CD4-positive, alpha-beta memory T cell (primary cell): ENCODE results near the gene HPSE2. TPM values are rescaled to one million over a fixed set of nuclear protein-coding genes. Genes with fewer than 3 reads are reported as not detected.

ENCODE experiments used
- CTCF ChIA-PET: fragments of 350-600 bp; sonication (Branson Sonifier 250); formaldehyde crosslinking; loops from one replicate; lab custom pipeline; 2021; ENCODE audit warnings: inconsistent platforms; ENCODE audit not compliant: partially characterized antibody; lab: Charles Lee
- POLR2A ChIA-PET: fragments of 350-600 bp; sonication (Branson Sonifier 250); formaldehyde crosslinking; loops from one replicate; lab custom pipeline; 2021; ENCODE audit not compliant: partially characterized antibody; lab: Charles Lee
- DNase-seq, 5 donors: peaks; one replicate each; pipeline versions ENCODE4 v3.0.0 to v3.0.0-alpha.2; 2020 to 2022; ENCODE audit warnings: mixed read lengths in 1 of 5
- H3K27ac ChIP-seq: one replicate; pipeline ENCODE4 v1.7.0; 2013; ENCODE audit warnings: low read depth, low read length
- H3K27me3 ChIP-seq: 2 replicates; pipeline ENCODE4 v1.7.0; 2013; ENCODE audit warnings: mild to moderate bottlenecking, low read length, moderate library complexity; ENCODE audit not compliant: insufficient read depth
- H3K36me3 ChIP-seq: 2 replicates; pipeline ENCODE4 v1.7.0; 2013; ENCODE audit warnings: mild to moderate bottlenecking, low read length, moderate library complexity; ENCODE audit not compliant: insufficient read depth
- H3K4me1 ChIP-seq: 2 replicates; pipeline ENCODE4 v1.7.0; 2013; ENCODE audit warnings: mild to moderate bottlenecking, low read length, moderate library complexity; ENCODE audit not compliant: insufficient read depth
- H3K4me3 ChIP-seq, 2 donors: one replicate each; pipeline ENCODE4 v1.7.0; 2013; ENCODE audit warnings: low read length in 2 of 2, mild to moderate bottlenecking in 1 of 2
- H3K9me3 ChIP-seq, 2 donors: one replicate each; pipeline ENCODE4 v1.7.0; 2013; ENCODE audit warnings: low read length in 2 of 2, control low read depth in 1 of 2; ENCODE audit not compliant: control insufficient read depth in 1 of 2
- H3K27ac Mint-ChIP-seq, 7 donors: one replicate each; pipeline ENCODE4 v1.8.0; 2020 to 2021; ENCODE audit warnings: mixed read lengths in 7 of 7, mild to moderate bottlenecking in 6 of 7, inconsistent platforms in 3 of 7, moderate library complexity in 3 of 7
- H3K27me3 Mint-ChIP-seq, 2 donors: one replicate each; pipeline ENCODE4 v1.8.0; 2020 to 2021; ENCODE audit warnings: mixed read lengths in 2 of 2
- H3K36me3 Mint-ChIP-seq, 2 donors: one replicate each; pipeline ENCODE4 v1.8.0; 2020 to 2021; ENCODE audit warnings: mixed read lengths in 2 of 2, inconsistent platforms in 1 of 2, mild to moderate bottlenecking in 1 of 2
- H3K4me1 Mint-ChIP-seq, 4 donors: one replicate each; pipeline ENCODE4 v1.8.0; 2020 to 2021; ENCODE audit warnings: mixed read lengths in 4 of 4, mild to moderate bottlenecking in 1 of 4
- H3K4me3 Mint-ChIP-seq, 8 donors: one replicate each; pipeline ENCODE4 v1.8.0; 2020 to 2021; ENCODE audit warnings: mixed read lengths in 8 of 8, mild to moderate bottlenecking in 7 of 8, moderate library complexity in 6 of 8, inconsistent platforms in 3 of 8
- H3K9me3 Mint-ChIP-seq, 8 donors: one replicate each; pipeline ENCODE4 v1.8.0; 2020 to 2021; ENCODE audit warnings: mixed read lengths in 8 of 8, mild to moderate bottlenecking in 5 of 8, inconsistent platforms in 3 of 8, moderate library complexity in 1 of 8
- intact Hi-C: fragments of 100-400 bp; cut with micrococcal nuclease; formaldehyde crosslinking; loops from one replicate; pipeline ENCODE4 v1.15.1; 2023
- polyA plus RNA-seq, 2 donors: library from polyadenylated mRNA; unstranded; fragments of 300-500 nt; fragmentation: Illumina TruSeq; gene quantifications; one replicate each; pipeline ENCODE4 v1.2.3, GENCODE V29; 2021
- total RNA-seq, 2 experiments: library from RNA; stranded (reverse); gene quantifications; one replicate each; pipeline ENCODE4 v1.2.3, GENCODE V29; 2021

The HPSE2 gene
- total and polyA plus RNA-seq, 4 experiments from 2014 or later, result 0.09 to 0.12 TPM; not detected in 2

DNA sequence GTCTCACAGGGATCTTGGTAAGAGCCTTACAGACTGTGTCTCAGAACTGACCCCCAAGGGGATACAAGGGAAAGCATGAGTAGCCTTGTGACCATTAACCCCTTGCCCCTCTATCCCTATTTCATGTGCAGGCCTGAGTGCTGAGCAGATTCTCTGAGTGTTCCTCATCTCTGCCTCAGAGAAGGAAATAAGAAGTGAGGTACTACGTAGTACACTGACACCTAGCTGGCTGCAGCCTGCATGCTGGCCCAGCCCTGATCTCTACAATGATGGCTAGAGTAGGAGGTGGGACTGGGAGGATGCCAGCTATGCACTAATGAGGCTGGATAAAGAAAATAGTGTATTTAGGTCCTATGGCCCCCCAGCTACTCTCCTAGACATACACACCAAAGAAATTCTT lies 614.0 kb downstream of the HPSE2 start:
- no peak overlapping the region for H3K27ac ChIP-seq
- no peaks in the 10 kb centered on the region for H3K36me3 ChIP-seq
- Mint-ChIP-seq H3K4me3 (no peak overlapping the region), H3K4me1 (no peaks in the 10 kb centered on the region), H3K27me3 (peaks cover 2 to 4% of the 10 kb centered on the region in 2 donors), H3K36me3 (no peaks in the 10 kb centered on the region), H3K27ac (no peak overlapping the region), H3K9me3 (peaks cover 0 to 2% (median 0%) of the 10 kb centered on the region in 8 donors)
- H3K4me1 ChIP-seq, result no peaks in the 10 kb centered on the region
- H3K9me3 ChIP-seq, result no peaks in the 10 kb centered on the region
- DNase-seq, result no peak
- POLR2A ChIA-PET, result no interaction called here
- CTCF ChIA-PET, result no interaction called here
- intact Hi-C loops, result no loop called here
- H3K4me3 ChIP-seq, result no peak overlapping the region
- no peaks in the 10 kb centered on the region for H3K27me3 ChIP-seq

DNA sequence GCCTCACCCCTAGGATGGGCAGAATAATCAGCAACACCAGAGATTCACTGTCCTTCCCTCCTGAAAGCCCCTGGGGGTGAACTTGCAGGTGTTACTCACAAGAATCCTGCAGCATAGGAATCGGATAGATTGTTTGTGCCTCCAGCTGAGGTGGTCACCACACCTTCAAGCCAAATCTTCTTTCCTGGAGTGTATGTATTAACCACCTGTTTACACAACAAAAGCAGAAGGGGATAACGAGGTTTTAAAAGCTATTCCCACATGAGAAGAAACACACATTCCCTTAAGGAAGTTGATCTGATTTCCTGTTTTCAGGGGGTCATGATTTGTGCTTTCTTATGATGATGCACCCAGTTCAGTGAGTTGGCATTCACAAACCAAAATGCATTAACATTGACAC lies 615.1 kb downstream of the HPSE2 start:
- Mint-ChIP-seq H3K27me3 (peaks cover 2 to 9% of the 10 kb centered on the region in 2 donors), H3K4me3 (no peak overlapping the region), H3K9me3 (peaks cover 0 to 2% (median 0%) of the 10 kb centered on the region in 8 donors), H3K36me3 (no peaks in the 10 kb centered on the region), H3K4me1 (no peaks in the 10 kb centered on the region), H3K27ac (no peak overlapping the region)
- no peak overlapping the region for H3K4me3 ChIP-seq
- H3K9me3 ChIP-seq, result no peaks in the 10 kb centered on the region
- no peaks in the 10 kb centered on the region for H3K36me3 ChIP-seq
- ChIA-PET CTCF (no interaction called here), POLR2A (no interaction called here)
- no peak for DNase-seq
- H3K27me3 ChIP-seq, result no peaks in the 10 kb centered on the region
- H3K27ac ChIP-seq, result no peak overlapping the region
- no peaks in the 10 kb centered on the region for H3K4me1 ChIP-seq
- intact Hi-C loops, result no loop called here

DNA sequence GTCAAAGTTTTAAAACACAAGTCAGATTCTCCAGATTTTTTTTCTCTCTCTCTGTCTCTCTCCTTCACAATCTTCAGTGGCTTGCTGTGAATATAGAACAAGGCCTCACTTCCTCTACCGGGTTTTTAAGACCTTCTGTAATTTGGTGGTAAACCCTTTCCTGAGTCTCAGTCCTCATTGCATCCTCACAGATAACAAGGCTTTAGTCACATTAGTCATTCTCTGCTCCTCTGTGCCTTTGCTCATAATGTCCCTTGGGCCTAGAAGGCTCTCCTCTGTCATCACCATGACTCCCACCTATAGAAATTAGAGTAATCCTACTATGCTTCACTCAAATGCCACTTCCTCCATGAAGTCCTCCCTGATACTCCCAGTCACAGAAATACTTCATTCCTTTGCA lies 616.2 kb downstream of the HPSE2 start:
- POLR2A ChIA-PET, result no interaction called here
- H3K27me3 ChIP-seq, result no peaks in the 10 kb centered on the region
- Mint-ChIP-seq H3K27me3 (peaks cover 5 to 9% of the 10 kb centered on the region in 2 donors), H3K9me3 (peaks cover 0 to 2% (median 0%) of the 10 kb centered on the region in 8 donors), H3K4me3 (no peak overlapping the region), H3K4me1 (no peaks in the 10 kb centered on the region), H3K27ac (no peak overlapping the region), H3K36me3 (no peaks in the 10 kb centered on the region)
- H3K4me1 ChIP-seq, result no peaks in the 10 kb centered on the region
- no peaks in the 10 kb centered on the region for H3K9me3 ChIP-seq
- no peak for DNase-seq
- CTCF ChIA-PET, result no interaction called here
- H3K36me3 ChIP-seq, result no peaks in the 10 kb centered on the region
- intact Hi-C loops, result no loop called here
- H3K27ac ChIP-seq, result no peak overlapping the region
- no peak overlapping the region for H3K4me3 ChIP-seq

DNA sequence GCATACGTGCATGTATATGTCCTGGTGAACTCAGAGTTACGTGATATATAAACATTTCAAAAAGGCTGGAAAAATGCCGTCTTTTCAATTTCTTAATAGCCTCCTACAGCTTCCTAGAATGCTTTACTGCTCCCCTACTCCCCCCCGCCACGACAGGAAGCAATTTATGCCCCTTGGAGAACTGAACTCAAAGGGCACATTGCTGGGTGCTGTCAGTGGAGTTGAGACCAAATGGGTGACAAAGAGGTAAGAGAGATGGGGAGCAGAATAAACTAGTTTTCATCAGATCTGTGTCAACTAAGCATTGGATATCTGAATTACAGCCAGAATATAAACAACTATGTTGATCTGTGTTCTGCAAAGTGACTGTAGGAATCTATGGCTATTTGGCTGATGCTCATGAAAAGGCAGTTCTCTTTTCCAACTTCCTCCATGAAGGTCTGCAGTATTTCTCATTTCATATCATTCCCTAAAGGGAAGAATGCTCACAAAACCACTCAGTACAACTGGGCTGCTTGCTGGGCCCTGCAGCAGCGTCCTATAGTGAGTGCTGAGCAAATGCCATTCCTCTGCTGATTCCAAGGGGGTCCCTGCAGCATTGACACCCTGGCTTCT lies 617.6 kb downstream of the HPSE2 start:
- Mint-ChIP-seq H3K36me3 (no peaks in the 10 kb centered on the region), H3K4me1 (no peaks in the 10 kb centered on the region), H3K27me3 (peaks cover 3 to 9% of the 10 kb centered on the region in 2 donors), H3K27ac (no peak overlapping the region), H3K9me3 (peaks cover 0 to under 1% (median 0%) of the 10 kb centered on the region in 8 donors), H3K4me3 (no peak overlapping the region)
- Histone ChIP-seq H3K9me3 (no peaks in the 10 kb centered on the region), H3K4me1 (no peaks in the 10 kb centered on the region), H3K27me3 (no peaks in the 10 kb centered on the region), H3K4me3 (no peak overlapping the region), H3K27ac (no peak overlapping the region), H3K36me3 (no peaks in the 10 kb centered on the region)
- POLR2A ChIA-PET, result no interaction called here
- CTCF ChIA-PET, result no interaction called here
- intact Hi-C loops, result no loop called here
- DNase-seq, result no peak

DNA sequence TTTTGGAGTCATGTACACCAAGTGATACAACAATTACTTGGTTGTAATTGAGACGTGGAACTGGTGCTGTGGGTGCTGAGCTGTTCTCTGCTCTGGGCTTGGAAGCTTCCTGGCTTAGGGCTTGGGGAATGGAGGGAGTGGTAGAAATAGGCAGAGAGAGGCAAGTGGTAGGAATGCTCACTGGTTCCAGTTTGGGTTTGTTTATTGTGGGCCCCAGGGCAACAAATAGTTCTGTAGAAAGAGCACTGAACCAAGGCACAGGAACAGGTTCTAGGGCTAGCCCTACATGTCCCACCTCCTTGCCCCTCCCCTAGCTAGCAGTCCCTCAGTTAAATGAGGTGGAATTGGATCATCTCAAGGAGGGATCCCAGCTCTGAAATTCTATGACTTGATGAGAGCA lies 622.2 kb downstream of the HPSE2 start:
- H3K27ac ChIP-seq, result no peak overlapping the region

DNA sequence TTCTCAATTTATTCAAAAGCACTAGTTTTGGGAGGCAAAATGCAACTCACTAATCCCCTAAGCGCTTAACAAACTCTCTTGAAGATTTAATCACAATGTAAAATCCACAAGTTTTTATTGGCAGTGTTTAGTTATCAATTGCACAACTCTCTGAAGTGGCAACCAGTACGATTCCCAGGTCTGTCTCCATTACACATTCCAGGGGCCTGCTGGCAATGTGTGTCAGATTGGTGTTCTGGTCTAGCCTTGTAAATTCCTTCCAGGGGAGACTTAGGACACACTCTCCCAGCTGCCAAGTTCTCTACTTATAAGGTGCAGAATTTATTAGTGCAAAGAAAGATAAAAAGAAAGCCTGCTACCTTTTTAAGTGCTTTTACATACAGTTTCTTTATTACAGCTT lies 624.2 kb downstream of the HPSE2 start:
- ChIA-PET CTCF (no interaction called here), POLR2A (no interaction called here)
- intact Hi-C loops, result no loop called here
- H3K4me1 Mint-ChIP-seq, result no peaks in the 10 kb centered on the region
- no peaks in the 10 kb centered on the region for H3K36me3 ChIP-seq
- no peaks in the 10 kb centered on the region for H3K27me3 ChIP-seq
- H3K9me3 ChIP-seq, result no peaks in the 10 kb centered on the region
- H3K9me3 Mint-ChIP-seq, result peaks cover 0 to 2% (median 0%) of the 10 kb centered on the region in 8 donors
- no peak overlapping the region for H3K4me3 Mint-ChIP-seq
- no peak for DNase-seq
- no peak overlapping the region for H3K4me3 ChIP-seq
- no peak overlapping the region for H3K27ac ChIP-seq
- H3K27me3 Mint-ChIP-seq, result peaks cover 7 to 15% of the 10 kb centered on the region in 2 donors
- H3K36me3 Mint-ChIP-seq, result no peaks in the 10 kb centered on the region
- no peak overlapping the region for H3K27ac Mint-ChIP-seq
- H3K4me1 ChIP-seq, result no peaks in the 10 kb centered on the region

More for the DNA sequence above, 622.2 kb downstream of the HPSE2 start:
- no peaks in the 10 kb centered on the region for H3K27me3 ChIP-seq
- H3K27ac Mint-ChIP-seq, result peak overlapping the region in 1 of 7 donors; percentile 4
- CTCF ChIA-PET, result no interaction called here
- POLR2A ChIA-PET, result no interaction called here
- no peak overlapping the region for H3K4me3 Mint-ChIP-seq
- no peak overlapping the region for H3K4me3 ChIP-seq
- H3K27me3 Mint-ChIP-seq, result peaks cover 8 to 10% of the 10 kb centered on the region in 2 donors
- H3K4me1 Mint-ChIP-seq, result no peaks in the 10 kb centered on the region
- DNase-seq, result no peak
- peaks cover 0 to 2% (median 0%) of the 10 kb centered on the region in 8 donors for H3K9me3 Mint-ChIP-seq
- intact Hi-C loops, result no loop called here
- H3K4me1 ChIP-seq, result no peaks in the 10 kb centered on the region
- H3K36me3 Mint-ChIP-seq, result no peaks in the 10 kb centered on the region
- H3K36me3 ChIP-seq, result no peaks in the 10 kb centered on the region
- H3K9me3 ChIP-seq, result no peaks in the 10 kb centered on the region

DNA sequence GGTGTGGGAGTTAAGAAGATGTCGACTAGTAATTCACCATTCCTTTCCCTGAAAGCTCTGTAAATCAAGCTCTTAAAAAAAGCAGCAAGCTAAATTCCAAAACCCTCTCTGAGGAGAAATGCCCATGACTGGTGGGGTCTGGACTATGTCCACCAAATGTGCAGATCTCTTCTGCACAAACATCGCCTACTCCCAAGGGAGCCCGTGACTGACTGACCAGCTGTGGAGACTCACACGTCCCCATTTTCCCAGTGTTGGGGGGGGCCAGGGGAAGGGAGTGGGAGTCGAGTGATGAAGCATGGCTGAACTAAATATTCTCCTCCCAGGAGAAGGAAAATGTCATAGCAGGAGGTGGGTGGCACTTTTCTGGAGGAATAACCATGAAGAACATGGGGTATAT lies 624.8 kb downstream of the HPSE2 start:
- no peak overlapping the region for H3K4me3 ChIP-seq
- no peaks in the 10 kb centered on the region for H3K4me1 Mint-ChIP-seq
- peaks cover 4 to 15% of the 10 kb centered on the region in 2 donors for H3K27me3 Mint-ChIP-seq
- H3K4me3 Mint-ChIP-seq, result no peak overlapping the region
- no peaks in the 10 kb centered on the region for H3K27me3 ChIP-seq
- H3K27ac Mint-ChIP-seq, result no peak overlapping the region
- CTCF ChIA-PET, result no interaction called here
- H3K36me3 ChIP-seq, result no peaks in the 10 kb centered on the region
- POLR2A ChIA-PET, result no interaction called here
- no peak for DNase-seq
- no peaks in the 10 kb centered on the region for H3K36me3 Mint-ChIP-seq
- H3K4me1 ChIP-seq, result no peaks in the 10 kb centered on the region
- intact Hi-C loops, result no loop called here
- no peaks in the 10 kb centered on the region for H3K9me3 ChIP-seq
- H3K27ac ChIP-seq, result no peak overlapping the region
- H3K9me3 Mint-ChIP-seq, result peaks cover 0 to 2% (median 0%) of the 10 kb centered on the region in 8 donors
